GM12874 (cell line): ENCODE data around the gene CEP19.

Experiments
- CTCF ChIP-seq: IDR thresholded peaks from 2 replicates; pipeline ENCODE4 v1.5.1; 2011; ENCODE audit warnings: low read depth, mild to moderate bottlenecking, control low read depth, low read length, moderate library complexity; ENCODE audit not compliant: insufficient read depth

Gene CEP19

GRCh38 chr3:196741249-196741889 lies 29.3 kb upstream of the CEP19 start:
- no peak for TF ChIP-seq CTCF

DNA sequence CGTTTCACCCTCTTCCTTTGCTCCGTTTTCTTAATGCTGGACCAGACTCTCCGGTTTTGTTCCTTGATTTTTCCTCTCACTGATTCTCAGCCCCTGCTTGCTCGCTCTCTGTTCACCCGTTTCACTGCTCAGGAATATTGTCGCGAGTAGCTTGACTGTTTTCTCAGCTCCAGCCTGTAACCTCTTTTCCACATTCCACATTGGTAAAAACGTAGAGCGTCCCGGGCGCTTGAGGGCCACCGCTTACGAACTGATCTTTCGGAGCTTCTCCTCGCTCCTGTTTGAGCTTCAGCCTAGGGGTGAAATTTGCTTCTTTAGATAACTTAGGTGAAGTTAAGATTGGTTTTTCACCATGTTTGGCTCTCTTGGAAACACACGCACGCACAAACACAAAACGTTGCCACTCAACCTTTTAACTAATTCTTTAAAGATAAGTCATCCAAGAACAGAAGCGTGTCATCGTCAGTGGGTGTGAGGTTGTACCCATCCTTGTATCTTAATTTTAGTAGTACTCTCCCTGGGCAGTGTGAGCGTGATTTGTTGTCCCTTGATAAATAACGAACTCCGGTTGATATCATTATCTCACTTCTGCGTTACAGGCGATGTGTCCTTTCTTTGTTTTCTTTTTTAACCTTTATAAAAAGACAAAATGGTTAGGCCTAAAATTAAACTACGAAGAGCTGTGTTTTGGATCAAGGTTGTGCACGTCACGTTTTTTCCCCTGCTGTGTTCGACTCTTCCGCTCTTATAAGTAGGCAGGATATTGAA lies 28.6 kb upstream of the CEP19 start:
- no peak for TF ChIP-seq CTCF

DNA sequence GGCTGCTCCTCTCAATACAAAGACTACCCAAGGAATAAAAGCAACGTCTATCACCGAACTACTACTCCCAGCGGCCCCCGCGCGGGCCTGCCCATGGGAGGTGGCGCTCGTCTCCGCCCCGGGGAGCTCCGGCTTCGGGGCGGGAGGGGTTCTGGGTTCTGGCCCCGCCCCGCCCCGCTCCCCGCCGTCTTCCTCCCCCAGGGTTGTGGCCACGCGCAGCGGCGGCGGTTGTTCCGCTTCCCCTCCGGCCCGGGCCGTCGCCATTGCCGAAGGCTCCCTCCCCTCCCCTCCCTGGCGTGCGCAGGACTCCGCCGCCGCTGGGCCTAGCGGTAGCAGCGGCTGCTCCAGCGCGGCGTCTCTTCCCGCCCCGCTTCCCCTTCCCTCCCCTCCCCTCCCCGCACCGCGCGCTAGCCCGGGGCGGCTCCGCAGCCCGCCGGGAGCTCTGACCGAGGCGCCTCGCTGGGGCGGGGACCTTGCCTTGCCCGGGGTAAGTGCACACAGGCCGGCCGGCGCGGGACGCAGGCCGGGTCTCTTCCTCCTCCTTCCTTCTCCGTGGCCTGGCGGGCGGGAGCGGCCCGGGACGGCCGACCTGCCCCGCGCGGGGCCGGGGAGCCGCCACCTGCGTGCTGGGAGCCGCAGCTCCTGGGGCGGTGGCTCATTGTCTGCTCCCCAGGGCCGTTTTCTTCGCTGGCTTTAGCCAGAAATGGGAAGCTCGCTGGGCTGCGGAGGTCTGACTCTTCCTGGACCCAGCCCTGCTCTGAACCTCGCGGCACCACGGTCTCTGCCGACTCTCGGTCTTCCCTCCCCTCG lies 27.8 kb upstream of the CEP19 start, which contains the start of gene PAK2:
Gene PAK2, plus strand, starts transcription at position 187 of the 810 bp plus-strand sequence. CDS start 42,790 bp downstream, outside the sequence.
- TF ChIP-seq CTCF, result no peak

DNA sequence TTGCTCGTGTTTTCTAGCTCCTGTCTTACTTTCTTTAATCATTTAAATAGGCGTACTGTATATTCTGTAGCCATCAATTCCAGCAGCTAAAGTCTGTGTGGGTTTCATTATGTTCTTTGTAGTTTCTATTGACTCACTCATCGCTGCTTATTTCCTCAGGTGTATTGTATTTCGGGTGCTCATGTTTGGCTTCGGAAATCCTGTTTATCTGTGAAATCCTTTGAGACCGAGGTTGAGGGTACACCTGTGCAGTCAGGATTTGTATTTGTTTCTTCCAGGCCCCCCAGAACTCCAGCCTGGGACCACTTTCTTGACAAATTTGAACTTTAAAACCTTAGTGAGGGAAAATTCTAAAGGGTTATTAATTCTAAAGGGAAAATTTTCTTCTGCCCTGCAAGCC lies 25.6 kb upstream of the CEP19 start:
- no peak for TF ChIP-seq CTCF

- TF ChIP-seq CTCF, result no peak
Observed at GRCh38 chr3:196736670-196737374, 24.8 kb upstream of the CEP19 start.

DNA sequence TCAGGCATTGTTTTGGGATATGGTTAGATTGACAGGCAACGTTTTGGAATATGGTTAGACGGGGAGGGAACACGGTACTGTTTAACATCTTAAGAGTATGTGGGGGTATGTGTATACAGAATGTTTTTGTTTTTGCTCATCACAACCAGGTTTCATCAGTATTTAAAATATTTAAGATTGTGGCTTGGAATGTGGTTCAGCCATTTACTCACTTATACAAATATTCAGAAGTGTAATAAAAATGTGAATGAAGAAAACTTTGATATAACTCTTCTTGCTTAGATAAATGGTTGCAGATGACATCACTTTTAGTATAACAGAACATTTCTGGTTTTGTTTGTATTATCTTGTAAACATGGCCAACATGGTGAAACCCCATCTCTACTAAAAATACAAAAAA lies 23.7 kb upstream of the CEP19 start:
- TF ChIP-seq CTCF, result no peak
